Right lobe of liver (tissue), 6 donors: ENCODE data around the gene MYL7. TPM values are rescaled to one million over a fixed set of nuclear protein-coding genes. Genes with fewer than 3 reads are reported as not detected.

ENCODE experiments used
- ATAC-seq, 4 donors: fragments of 200-7000 bp; cut with Tn5 transposase; one replicate each; pipeline ENCODE4 v1.9.1; 2020; ENCODE audit warnings: mild to moderate bottlenecking in 4 of 4, moderate library complexity in 4 of 4
- DNase-seq, 3 donors: peaks; one replicate each; pipeline ENCODE4 v3.0.0-alpha.2; 2020
- H3K27ac ChIP-seq, 3 donors: fragments of 200-600 bp; one replicate each; pipeline ENCODE4 v1.8.0; 2022
- H3K27me3 ChIP-seq, 2 donors: fragments of 200-600 bp; one replicate each; pipeline ENCODE4 v1.8.0; 2022
- H3K36me3 ChIP-seq, 4 donors: fragments of 200-600 bp; sonication (generic) in 1 of 4; one replicate each; pipeline versions ENCODE4 v1.5.1 to v1.8.0; 2017 to 2022; ENCODE audit warnings: control low read depth in 1 of 4
- H3K4me1 ChIP-seq, 4 donors: fragments of 200-600 bp; sonication (generic) in 1 of 4; one replicate each; pipeline versions ENCODE4 v1.5.1 to v1.8.0; 2017 to 2022; ENCODE audit warnings: control low read depth in 1 of 4
- H3K4me3 ChIP-seq, 3 donors: fragments of 200-600 bp; one replicate each; pipeline ENCODE4 v1.8.0; 2022
- H3K9me3 ChIP-seq, 4 donors: fragments of 200-600 bp; sonication (generic) in 1 of 4; one replicate each; pipeline versions ENCODE4 v1.5.1 to v1.8.0; 2017 to 2022; ENCODE audit warnings: control low read depth in 1 of 4
- CTCF ChIP-seq, 4 donors: fragments of 200-600 bp in 3 of 4; fragments of 450-650 bp in 1 of 4; IDR thresholded peaks; one replicate each; pipeline versions ENCODE4 v1.5.1 to v1.8.0; 2016 to 2022; ENCODE audit warnings: antibody characterized with exemption in 4 of 4, mild to moderate bottlenecking in 2 of 4
- POLR2A ChIP-seq: fragments of 450-650 bp; IDR thresholded peaks from one replicate; pipeline ENCODE4 v1.6.1; 2017; ENCODE audit warnings: antibody characterized with exemption, mild to moderate bottlenecking
- WGBS: methylation state at CpG from one replicate; pipeline ENCODE4 v1.1.6; 2018; ENCODE audit warnings: low coverage, low lambda C conversion rate; ENCODE audit not compliant: insufficient coverage; ENCODE audit errors: missing lambda C conversion rate; 5-methylcytosine and 5-hydroxymethylcytosine counted together
- intact Hi-C, 2 donors: fragments of 100-400 bp; cut with DNase I; formaldehyde crosslinking; loops; one replicate each; pipeline versions ENCODE4 v1.11.2 to v1.14.1; 2022
- total RNA-seq, 6 experiments: library from RNA; depleted of rRNA in 2 of 6; stranded (reverse); fragments of >200 nt in 2 of 6; fragmentation: NEBNext Ultra II Directional in 3 of 6; extraction: Animal tissue kit (Norgen Biotek cat#: 25700) in 3 of 6; gene quantifications; one replicate each; pipeline versions ENCODE4 v1.1.0 to v1.2.4, GENCODE V29; 2016 to 2023
- donor health status: DM: no; HTN: yes; CAD: no.
- donor health status: DM: no; HTN: no; CAD: no.
- donor health status: DM: no; HTN: no; CAD: no.
- donor health status: DM: no; HTN: yes; CAD: no.
- donor health status: DM: no; HTN: yes; CAD: no.

The MYL7 gene
- total RNA-seq, 6 experiments from 2014 or later: 2.0 TPM; not detected in 5

- Histone ChIP-seq H3K27ac (no peak overlapping the region), H3K27me3 (no peaks in the 10 kb centered on the region), H3K4me1 (no peaks in the 10 kb centered on the region), H3K36me3 (no peaks in the 10 kb centered on the region), H3K9me3 (no peaks in the 10 kb centered on the region), H3K4me3 (no peak overlapping the region)
- ATAC-seq (no peak), DNase-seq (no peak)
- 94% methylated on average over 8 of the region's 27 CpGs for WGBS
- intact Hi-C loops: no loop called here
- TF ChIP-seq CTCF (IDR thresholded peaks at IDR 0.05) (no peak), POLR2A (no peak)
Measured at GRCh38 chr7:44110719-44111635, 30.2 kb downstream of the MYL7 start.

GRCh38 chr7:44109991-44110390 is 31.1 kb downstream of the MYL7 start:
- Histone ChIP-seq H3K36me3 (no peaks in the 10 kb centered on the region), H3K27ac (no peak overlapping the region), H3K9me3 (no peaks in the 10 kb centered on the region), H3K4me3 (no peak overlapping the region), H3K27me3 (no peaks in the 10 kb centered on the region), H3K4me1 (no peaks in the 10 kb centered on the region)
- intact Hi-C loops: no loop called here
- TF ChIP-seq CTCF (IDR thresholded peaks at IDR 0.05) (no peak), POLR2A (no peak)
- no CpG with 5 or more reads among the region's 18 CpGs for WGBS
- DNase-seq (no peak), ATAC-seq (no peak)

- no peak overlapping the region for H3K27ac ChIP-seq
- no peaks in the 10 kb centered on the region for H3K4me1 ChIP-seq
- TF ChIP-seq CTCF (IDR thresholded peaks at IDR 0.05) (no peak), POLR2A (no peak)
- no peak overlapping the region for H3K4me3 ChIP-seq
- H3K27me3 ChIP-seq: no peaks in the 10 kb centered on the region
- no peaks in the 10 kb centered on the region for H3K9me3 ChIP-seq
- no peak for DNase-seq
- ATAC-seq: no peak
- intact Hi-C loops: no loop called here
- 80% methylated on average over 2 of the region's 21 CpGs for WGBS
- no peaks in the 10 kb centered on the region for H3K36me3 ChIP-seq
Measured at GRCh38 chr7:44108768-44109750, 32.1 kb downstream of the MYL7 start.

- intact Hi-C loops: no loop called here
- Histone ChIP-seq H3K27me3 (no peaks in the 10 kb centered on the region), H3K27ac (no peak overlapping the region), H3K36me3 (no peaks in the 10 kb centered on the region), H3K4me3 (no peak overlapping the region), H3K9me3 (no peaks in the 10 kb centered on the region), H3K4me1 (no peaks in the 10 kb centered on the region)
- no peak for TF ChIP-seq CTCF (IDR thresholded peaks at IDR 0.05)
- 75% methylated on average over 9 of the region's 21 CpGs for WGBS
- ATAC-seq: no peak
- DNase-seq: no peak
Measured at GRCh38 chr7:44107961-44108767, 33.0 kb downstream of the MYL7 start.
